ENCODE measurements around the gene FHIT.

The FHIT gene

DNA sequence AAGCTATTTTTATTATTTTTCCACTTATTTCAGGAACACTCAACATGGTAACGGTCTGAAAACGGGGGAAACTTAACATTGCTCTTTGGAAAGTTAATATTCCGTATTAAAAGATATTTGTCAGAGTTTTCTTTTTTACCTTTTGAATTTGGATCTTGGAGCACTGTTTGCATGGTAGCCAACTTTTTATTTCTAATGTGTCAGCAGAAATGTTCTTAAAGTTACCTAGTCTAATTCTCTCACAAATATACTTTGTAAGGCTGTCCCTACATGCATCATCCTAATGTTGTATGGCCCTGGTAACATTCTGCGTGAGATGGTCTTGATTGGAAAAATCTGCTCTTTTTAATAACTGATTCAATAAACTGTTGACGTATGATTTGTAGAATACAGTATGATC, 719.5 kb downstream of the FHIT start:
- no peak for DNase-seq

DNA sequence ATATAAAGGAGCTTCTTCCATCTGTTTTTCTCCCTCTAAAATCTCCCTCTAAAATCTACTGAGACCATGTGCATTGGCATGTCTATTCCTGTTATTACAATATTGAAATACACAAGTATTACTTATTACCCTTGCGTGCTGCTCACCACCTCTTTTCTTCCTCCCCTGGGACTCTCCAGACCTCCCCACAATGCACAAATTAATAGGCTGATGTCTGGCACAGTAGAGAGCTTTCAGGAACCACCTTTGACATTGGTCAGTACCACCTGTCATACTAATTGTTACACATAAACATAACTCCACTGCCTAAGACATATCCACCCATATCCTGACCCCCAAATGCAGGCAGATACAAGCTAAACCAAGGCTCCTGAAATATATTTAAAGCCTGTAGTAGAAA, 722.6 kb downstream of the FHIT start:
- DNase-seq, result no peak

GRCh38 chr3:60523536-60523935, 727.7 kb downstream of the FHIT start:
- DNase-seq, result no peak

DNA sequence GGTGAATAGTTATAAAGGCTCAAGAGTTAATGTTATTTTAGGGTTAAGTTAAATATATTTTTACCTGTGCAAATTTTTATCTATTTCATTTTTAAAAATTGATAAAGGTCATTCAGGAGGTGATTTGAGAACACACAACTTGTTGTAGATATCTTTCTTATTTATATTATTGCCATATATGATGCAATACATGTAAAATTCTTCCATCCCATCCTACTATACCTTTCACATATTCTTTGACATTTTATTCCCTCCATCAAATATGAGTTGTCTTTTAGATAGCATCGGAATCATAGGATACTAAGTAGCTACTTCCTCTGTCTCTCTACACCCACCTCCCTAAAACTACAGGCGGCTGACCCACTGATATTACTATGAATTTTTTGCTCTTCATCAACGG, 734.1 kb downstream of the FHIT start:
- DNase-seq, result no peak

DNA sequence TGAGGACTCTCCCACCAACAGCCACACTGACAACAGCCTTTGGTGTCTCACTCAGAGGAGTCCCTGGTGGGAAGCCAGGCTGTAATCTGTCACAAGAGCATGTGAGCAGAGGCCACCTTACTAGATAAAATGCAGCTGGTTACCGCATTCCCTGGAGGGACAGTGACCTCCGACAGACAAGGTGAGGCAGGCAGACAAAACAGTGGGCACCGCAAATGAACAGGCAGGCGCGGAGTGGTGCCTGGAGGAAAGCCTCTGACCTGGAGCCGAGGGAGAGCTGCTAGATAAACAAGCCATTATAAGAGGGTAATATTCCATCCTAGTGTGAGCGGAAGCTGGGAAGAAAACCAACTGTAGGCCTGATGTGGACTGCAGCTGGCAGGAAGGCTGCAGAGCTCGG, 736.4 kb downstream of the FHIT start:
- no peak for DNase-seq

- no peak for DNase-seq
Measured at GRCh38 chr3:60514085-60514649, 737.1 kb downstream of the FHIT start.

DNA sequence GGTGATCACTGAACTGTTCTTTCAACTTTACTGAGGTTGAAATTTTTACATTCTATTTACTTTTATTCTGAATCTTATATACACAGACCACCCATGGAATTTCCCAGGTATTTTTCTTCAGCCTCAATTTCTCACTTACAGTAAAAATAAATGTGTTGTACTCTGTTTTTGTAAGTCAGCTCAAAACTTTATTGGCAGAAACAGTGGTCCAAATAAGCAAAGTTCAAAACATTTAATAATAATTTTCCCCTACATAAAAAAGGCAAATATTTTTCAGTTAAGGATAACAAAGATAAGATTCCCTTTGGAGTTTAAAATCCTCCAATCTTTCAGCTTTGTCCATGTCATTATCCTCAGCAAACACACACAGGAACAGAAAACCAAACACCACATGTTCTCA, 738.0 kb downstream of the FHIT start:
- no peak for DNase-seq

GRCh38 chr3:60512506-60512905, 738.7 kb downstream of the FHIT start:
- DNase-seq, result no peak

GRCh38 chr3:60509471-60509870, 741.8 kb downstream of the FHIT start:
- DNase-seq, result no peak

GRCh38 chr3:60504827-60505457, 746.3 kb downstream of the FHIT start:
- no peak for DNase-seq

DNA sequence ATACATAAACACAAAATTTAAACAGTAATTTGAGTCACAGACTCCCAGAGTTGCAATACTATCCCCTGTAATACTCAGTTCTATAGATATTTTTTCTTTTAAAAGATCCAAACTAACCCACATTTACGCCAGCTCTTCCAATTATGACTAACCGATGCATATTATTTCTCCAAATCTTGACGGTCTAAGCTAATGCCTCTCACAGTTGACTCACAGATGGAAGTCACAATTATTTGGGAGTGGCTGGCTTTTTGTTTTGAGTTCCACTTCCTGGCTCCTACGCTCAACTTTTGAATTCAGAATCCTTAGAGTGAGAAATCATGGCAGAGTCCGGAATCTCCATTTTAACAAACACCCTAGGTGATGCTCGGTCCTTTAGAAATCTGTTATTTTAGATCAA, 749.9 kb downstream of the FHIT start:
- no peak for DNase-seq

DNA sequence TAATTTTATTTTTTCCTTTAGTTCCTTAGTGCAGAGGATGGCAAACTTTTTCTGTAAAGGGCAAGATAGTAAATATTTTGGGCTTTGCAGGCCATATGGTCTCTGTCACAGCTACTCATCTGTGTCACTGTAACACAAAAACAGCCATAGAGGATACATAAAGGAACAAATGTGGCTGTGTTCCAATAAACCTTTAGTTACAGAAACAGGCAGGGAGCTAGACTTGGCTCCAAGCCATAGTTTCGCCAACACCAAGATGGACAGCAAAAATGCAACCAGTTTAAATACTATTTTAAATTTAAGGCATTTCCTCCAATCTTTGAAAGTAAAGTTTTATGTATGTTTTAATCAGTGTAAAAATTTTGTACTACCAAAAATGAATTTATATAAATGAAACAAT, 753.4 kb downstream of the FHIT start:
- DNase-seq, result no peak

DNA sequence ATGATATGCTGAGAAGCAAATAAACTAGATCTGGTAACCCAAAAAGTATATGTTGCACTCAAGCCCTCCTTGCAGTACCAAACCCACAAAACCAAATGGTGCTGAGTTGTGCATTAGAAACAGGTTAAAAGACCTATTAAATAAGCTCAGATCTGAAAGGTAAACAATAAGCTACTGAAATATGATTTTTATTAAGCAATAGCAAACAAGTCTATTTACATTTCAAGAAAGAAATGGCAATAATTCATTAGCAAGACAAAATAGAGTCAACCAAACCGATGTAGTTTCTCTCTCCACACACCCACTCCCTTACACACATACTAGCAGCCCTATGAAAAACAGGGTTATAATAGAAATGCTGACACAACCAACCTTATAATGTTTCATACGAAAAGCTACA, 760.3 kb downstream of the FHIT start:
- no peak for DNase-seq

DNA sequence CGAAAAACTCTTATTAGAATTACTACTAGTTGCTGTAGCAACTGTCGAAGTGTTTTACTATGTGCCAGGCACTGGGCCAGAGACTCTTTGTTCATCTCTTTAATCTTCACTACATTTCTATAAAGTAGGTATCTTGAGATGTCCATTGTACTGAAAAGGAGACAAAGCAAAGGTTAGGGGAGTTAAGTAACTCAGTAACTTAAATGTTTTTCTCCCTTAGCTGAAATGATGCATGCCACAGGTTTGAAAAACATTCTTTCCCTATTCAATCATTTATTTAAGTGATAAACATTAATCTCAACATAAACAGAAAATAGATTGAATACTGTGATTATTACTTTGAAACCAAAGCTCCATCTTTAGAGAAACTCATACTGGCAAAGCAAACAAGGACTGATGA, 776.2 kb downstream of the FHIT start:
- DNase-seq, result no peak

GRCh38 chr3:60469481-60469880, 781.8 kb downstream of the FHIT start:
- DNase-seq, result no peak

DNA sequence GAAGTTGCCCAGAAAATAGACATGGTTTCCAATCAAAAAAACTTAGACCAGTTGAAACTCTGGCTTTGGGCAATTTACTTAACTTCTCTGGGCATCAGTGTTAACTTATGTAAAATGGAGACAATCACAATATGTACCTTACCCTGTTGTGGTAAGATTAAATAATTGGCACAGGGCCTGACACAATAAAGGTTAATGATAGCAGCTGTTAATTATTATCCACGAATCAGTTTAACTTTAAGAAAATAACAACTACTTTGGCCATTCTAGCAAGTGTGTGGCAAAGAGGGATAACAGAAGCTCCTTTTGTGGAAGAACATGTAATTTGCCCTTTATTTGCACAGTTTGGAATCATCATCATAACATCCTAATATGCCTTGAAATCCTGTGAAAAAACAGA, 787.6 kb downstream of the FHIT start:
- no peak for DNase-seq

DNA sequence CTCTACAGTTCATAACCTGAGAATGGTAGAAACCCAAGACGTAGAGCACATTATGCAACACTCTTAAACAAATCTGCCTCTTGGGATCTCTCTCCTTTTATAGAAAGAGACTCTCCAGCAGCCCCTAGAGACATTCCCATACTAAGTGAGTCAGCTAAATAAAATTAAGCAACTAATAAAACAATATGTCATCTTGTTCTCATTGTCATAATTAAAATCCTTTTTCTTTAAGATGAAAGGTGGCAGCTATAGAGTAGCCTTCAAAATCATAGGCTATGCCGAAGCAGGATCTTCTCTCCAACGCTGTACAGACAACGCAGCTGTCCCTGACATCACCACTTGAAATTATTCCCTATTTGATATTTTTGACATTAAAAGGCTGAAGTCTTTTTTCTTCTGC, 790.0 kb downstream of the FHIT start:
- no peak for DNase-seq

DNA sequence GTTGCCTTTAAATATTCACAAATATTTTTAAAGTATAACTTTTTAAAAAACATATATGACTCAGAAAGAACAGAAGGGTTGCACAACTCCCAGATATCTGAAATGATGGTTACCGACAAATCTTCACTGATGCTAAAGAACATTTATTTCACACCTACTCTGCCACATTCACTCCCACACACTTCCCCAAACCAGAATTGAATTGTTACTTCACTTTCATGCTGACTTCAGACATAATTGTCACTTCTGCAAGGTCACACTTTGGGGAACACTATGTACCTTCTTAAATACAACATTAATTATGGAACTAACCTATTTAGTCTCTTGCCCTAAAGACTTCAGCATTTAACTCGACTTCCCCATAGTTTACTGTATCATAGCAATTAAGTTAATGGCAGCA, 795.1 kb downstream of the FHIT start:
- DNase-seq, result no peak

DNA sequence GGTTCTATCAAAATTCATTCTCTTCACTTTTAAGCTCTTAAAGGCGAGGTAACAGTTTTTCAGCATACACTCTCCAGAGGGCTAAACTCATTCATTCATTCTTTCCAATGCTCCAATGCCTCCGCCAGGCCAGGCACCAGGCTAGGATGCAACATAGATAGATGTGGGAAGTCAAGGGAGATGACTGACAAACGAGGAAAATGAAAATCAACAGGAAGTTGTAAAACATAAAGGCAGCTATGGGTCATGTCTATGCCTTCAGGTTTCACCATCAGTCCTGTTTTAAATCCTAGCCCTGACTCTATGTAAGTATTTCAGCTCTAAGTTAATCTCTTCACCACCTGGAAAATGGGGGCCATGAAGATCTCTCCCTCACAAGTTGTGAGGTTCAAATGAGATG, 797.9 kb downstream of the FHIT start:
- no peak for DNase-seq

DNA sequence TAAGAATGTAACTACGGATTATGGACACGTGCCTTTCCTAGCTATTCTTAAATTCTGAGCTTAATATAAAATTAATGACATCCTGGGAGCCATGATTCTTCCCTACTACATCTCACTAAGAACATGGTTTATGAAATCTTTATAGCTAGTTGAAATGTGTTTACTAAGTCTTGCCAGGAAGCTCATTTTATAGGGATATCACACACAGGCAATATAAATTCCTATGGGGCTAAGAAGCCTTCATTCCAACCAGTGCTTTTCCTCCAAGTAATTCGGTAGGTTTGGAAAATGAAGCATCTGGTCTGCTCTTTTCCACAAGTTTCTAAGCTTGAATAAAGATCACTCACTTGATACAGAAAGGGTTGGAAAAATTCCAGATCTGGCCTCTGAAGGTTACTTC, 802.6 kb downstream of the FHIT start:
- no peak for DNase-seq

- DNase-seq, result no peak
Measured at GRCh38 chr3:60445446-60445845, 805.8 kb downstream of the FHIT start.

- no peak for DNase-seq
Measured at GRCh38 chr3:60444898-60445437, 806.3 kb downstream of the FHIT start.

DNA sequence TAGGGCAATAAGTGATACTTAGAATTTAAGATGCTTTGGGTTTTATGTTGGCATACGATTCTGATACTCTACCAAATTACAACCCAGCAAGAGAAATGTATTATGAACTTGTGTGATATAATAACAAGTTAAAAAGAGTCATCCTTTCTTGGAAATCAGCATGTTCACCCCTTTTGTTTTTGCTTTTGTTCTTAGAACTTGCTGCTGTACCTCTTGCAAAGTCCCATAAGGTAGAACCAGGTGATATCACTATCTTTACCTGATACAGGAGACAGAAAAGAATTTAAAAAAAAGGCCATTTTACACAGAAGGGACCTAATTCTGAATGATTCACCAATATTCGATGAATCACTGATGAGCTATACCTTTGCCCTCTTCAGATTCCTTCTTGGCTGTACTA, 810.4 kb downstream of the FHIT start:
- DNase-seq, result no peak

- no peak for DNase-seq
Measured at GRCh38 chr3:60435941-60436650, 815.2 kb downstream of the FHIT start.

DNA sequence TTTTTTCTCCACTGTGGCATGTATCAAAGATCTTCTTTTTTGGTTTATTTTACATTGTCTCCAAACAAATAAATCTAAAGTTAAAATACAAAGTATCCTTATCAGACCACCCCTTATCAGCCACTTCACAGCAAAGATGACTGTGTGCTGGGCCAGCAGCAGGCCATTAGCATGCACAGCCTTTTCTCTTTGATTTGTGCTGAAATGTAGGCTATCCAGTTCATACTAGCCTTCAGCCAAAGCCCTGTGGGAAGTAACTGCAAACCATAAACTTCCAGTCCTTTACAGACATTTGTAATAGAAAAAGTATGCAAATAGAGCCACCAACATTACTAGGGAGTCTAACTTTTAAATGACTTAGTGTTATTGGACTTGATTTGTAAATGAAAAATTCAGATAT, 816.3 kb downstream of the FHIT start:
- DNase-seq, result no peak
